Vagina (tissue), 2 donors: ENCODE data around the gene MT3. TPM values are rescaled to one million over a fixed set of nuclear protein-coding genes. Genes with fewer than 3 reads are reported as not detected.

Source experiments
- DNase-seq, 2 donors: peaks; one replicate each; pipeline ENCODE4 v3.0.0-alpha.2; 2017; ENCODE audit errors: extremely low spot score in 2 of 2
- H3K27ac ChIP-seq: fragments of 200-600 bp; sonication (generic); one replicate; pipeline ENCODE4 v1.5.1; 2019
- H3K27me3 ChIP-seq: fragments of 200-600 bp; sonication (generic); one replicate; pipeline ENCODE4 v1.5.1; 2019
- H3K36me3 ChIP-seq, 2 donors: fragments of 200-600 bp; sonication (generic); one replicate each; pipeline ENCODE4 v1.5.1; 2017 to 2019
- H3K4me1 ChIP-seq: fragments of 200-600 bp; sonication (generic); one replicate; pipeline ENCODE4 v1.5.1; 2019
- H3K4me3 ChIP-seq, 2 donors: fragments of 200-600 bp; sonication (generic); 1 replicate in 1 of 2; 2 replicates in 1 of 2; pipeline ENCODE4 v1.5.1; 2016 to 2019
- H3K9me3 ChIP-seq: fragments of 200-600 bp; sonication (generic); one replicate; pipeline ENCODE4 v1.5.1; 2019
- CTCF ChIP-seq, 3 experiments: fragments of 450-650 bp in 2 of 3; fragments of 200-600 bp in 1 of 3; sonication (generic) in 1 of 3; IDR thresholded peaks; one replicate each; pipeline ENCODE4 v1.5.1; 2017 to 2019; ENCODE audit warnings: antibody characterized with exemption in 3 of 3, mild to moderate bottlenecking in 2 of 3, moderate library complexity in 2 of 3
- POLR2A ChIP-seq, 2 donors: fragments of 450-650 bp; IDR thresholded peaks; one replicate each; pipeline ENCODE4 v1.6.1; 2017; ENCODE audit warnings: antibody characterized with exemption in 2 of 2, mild to moderate bottlenecking in 2 of 2, moderate library complexity in 2 of 2
- POLR2AphosphoS5 ChIP-seq, 2 donors: sonication (generic); formaldehyde crosslinking; IDR thresholded peaks; one replicate each; pipeline ENCODE4 v1.9.0; 2017; ENCODE audit warnings: antibody characterized with exemption in 2 of 2, mild to moderate bottlenecking in 2 of 2, low read depth in 1 of 2; ENCODE audit not compliant: insufficient read depth in 1 of 2
- intact Hi-C: fragments of 100-400 bp; cut with DNase I; formaldehyde crosslinking; loops from one replicate; pipeline ENCODE4 v1.15.1; 2023
- total RNA-seq: library from RNA; depleted of rRNA; stranded (reverse); fragments of >200 nt; gene quantifications from one replicate; pipeline ENCODE4 v1.2.3, GENCODE V29; 2016

The MT3 gene
- total RNA-seq, 1 donor from 2014 or later: 12.8 TPM

GRCh38 chr16:56601325-56601724 is 12.0 kb downstream of the MT3 start:
- Histone ChIP-seq H3K27me3 (no peaks in the 10 kb centered on the region), H3K36me3 (no peaks in the 10 kb centered on the region), H3K4me1 (peaks cover 10% of the 10 kb centered on the region), H3K27ac (no peak overlapping the region), H3K4me3 (no peak overlapping the region), H3K9me3 (no peaks in the 10 kb centered on the region)
- TF ChIP-seq CTCF (IDR thresholded peaks at IDR 0.05) (no peak), POLR2AphosphoS5 (IDR thresholded peaks at IDR 0.05; ENCODE audit: insufficient read depth in 1 of 2, low read depth in 1 of 2) (no peak), POLR2A (IDR thresholded peaks at IDR 0.05) (no peak)
- intact Hi-C loops: loop anchor here (5.0 kb wide), 1 partner anchor 101 kb away; no protein-coding TSS in a partner anchor
- DNase-seq: no peak

- no peak for DNase-seq
- peaks cover 28% of the 10 kb centered on the region for H3K4me1 ChIP-seq
- H3K4me3 ChIP-seq: no peak overlapping the region
- no peak overlapping the region for H3K27ac ChIP-seq
- TF ChIP-seq POLR2A (IDR thresholded peaks at IDR 0.05) (no peak), CTCF (IDR thresholded peaks at IDR 0.05) (peak in 1 of 3 experiments; percentile 23)
- intact Hi-C loops: loop anchor here (5.0 kb wide), 1 partner anchor 99 kb away; no protein-coding TSS in a partner anchor
- no peaks in the 10 kb centered on the region for H3K36me3 ChIP-seq
- H3K27me3 ChIP-seq: no peaks in the 10 kb centered on the region
- H3K9me3 ChIP-seq: no peaks in the 10 kb centered on the region
Observed at GRCh38 chr16:56603589-56603988, 14.3 kb downstream of the MT3 start.

GRCh38 chr16:56604966-56605365 is 15.6 kb downstream of the MT3 start:
- TF ChIP-seq POLR2A (IDR thresholded peaks at IDR 0.05) (no peak), POLR2AphosphoS5 (IDR thresholded peaks at IDR 0.05; ENCODE audit: insufficient read depth in 1 of 2, low read depth in 1 of 2) (no peak), CTCF (IDR thresholded peaks at IDR 0.05) (no peak)
- no peak for DNase-seq

GRCh38 chr16:56605475-56605874 is 16.1 kb downstream of the MT3 start:
- Histone ChIP-seq H3K4me1 (peaks cover 37% of the 10 kb centered on the region), H3K27me3 (no peaks in the 10 kb centered on the region), H3K4me3 (no peak overlapping the region), H3K36me3 (no peaks in the 10 kb centered on the region), H3K9me3 (no peaks in the 10 kb centered on the region), H3K27ac (peak overlapping the region; percentile 83)
- no peak for DNase-seq
- intact Hi-C loops: no loop called here
- no peak for TF ChIP-seq POLR2AphosphoS5 (IDR thresholded peaks at IDR 0.05; ENCODE audit: insufficient read depth in 1 of 2, low read depth in 1 of 2)
- no peak for TF ChIP-seq POLR2A (IDR thresholded peaks at IDR 0.05)
- TF ChIP-seq CTCF (IDR thresholded peaks at IDR 0.05): no peak

More at GRCh38 chr16:56604966-56605365, 15.6 kb downstream of the MT3 start:
- no peaks in the 10 kb centered on the region for H3K36me3 ChIP-seq
- H3K9me3 ChIP-seq: no peaks in the 10 kb centered on the region
- H3K4me3 ChIP-seq: no peak overlapping the region
- H3K4me1 ChIP-seq: peaks cover 32% of the 10 kb centered on the region
- H3K27ac ChIP-seq: peak overlapping the region; percentile 83
- no peaks in the 10 kb centered on the region for H3K27me3 ChIP-seq
- intact Hi-C loops: loop anchor here (5.0 kb wide), 1 partner anchor 97 kb away; no protein-coding TSS in a partner anchor

- Histone ChIP-seq H3K9me3 (no peaks in the 10 kb centered on the region), H3K4me3 (no peak overlapping the region), H3K36me3 (no peaks in the 10 kb centered on the region), H3K4me1 (peaks cover 43% of the 10 kb centered on the region), H3K27ac (peak overlapping the region; percentile 83), H3K27me3 (no peaks in the 10 kb centered on the region)
- TF ChIP-seq POLR2AphosphoS5 (IDR thresholded peaks at IDR 0.05; ENCODE audit: insufficient read depth in 1 of 2, low read depth in 1 of 2): no peak
- TF ChIP-seq POLR2A (IDR thresholded peaks at IDR 0.05): no peak
- no peak for TF ChIP-seq CTCF (IDR thresholded peaks at IDR 0.05)
- intact Hi-C loops: loop anchor here (2.0 kb wide), 1 partner anchor 77 kb away; the partner anchor contains the start of gene MT1X
- DNase-seq: peak in 1 of 2 donors; percentile 94
Observed at GRCh38 chr16:56606071-56606475, 16.7 kb downstream of the MT3 start.
